Testis (tissue), 2 donors: ENCODE data around the gene C6orf47.

Experiments
- CTCF ChIP-seq, 3 experiments: fragments of 450-650 bp in 2 of 3; fragments of 200-600 bp in 1 of 3; sonication (generic) in 1 of 3; IDR thresholded peaks; one replicate each; pipeline ENCODE4 v1.5.1; 2016 to 2019; ENCODE audit warnings: antibody characterized with exemption in 3 of 3, mild to moderate bottlenecking in 2 of 3, moderate library complexity in 1 of 3
- POLR2A ChIP-seq: fragments of 450-650 bp; IDR thresholded peaks from one replicate; pipeline ENCODE4 v1.6.1; 2017; ENCODE audit warnings: antibody characterized with exemption, mild to moderate bottlenecking, moderate library complexity

- no peak for TF ChIP-seq CTCF (IDR thresholded peaks at IDR 0.05)
- no peak for TF ChIP-seq POLR2A
Observed at GRCh38 chr6:31634969-31635575, 25.5 kb downstream of the C6orf47 start.
